Measurements from ENCODE around the gene MUC21.
"Not testable (repeated sequence)": the region's sequence is repeated elsewhere in the genome, so short reads cannot be mapped to it uniquely, and the experiment has no call there.

MUC21 gene

DNA sequence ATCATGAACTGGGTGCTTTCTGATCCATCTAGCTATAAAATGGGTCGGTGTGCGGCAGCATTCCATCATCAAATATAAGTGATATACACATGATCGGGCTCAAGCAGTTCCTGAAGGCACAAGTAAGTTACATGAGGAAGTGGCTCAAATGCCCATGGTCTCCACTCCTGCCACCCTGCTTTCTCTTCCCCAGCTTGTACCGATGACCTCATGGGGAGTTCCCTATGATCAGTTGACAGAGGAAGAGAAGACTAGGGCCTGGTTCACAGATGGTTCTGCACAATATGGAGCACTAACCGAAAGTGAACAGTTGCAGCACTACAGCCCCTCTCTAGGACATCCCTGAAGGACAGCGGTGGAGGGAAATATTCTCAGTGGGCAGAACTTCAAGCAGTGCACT lies 14.3 kb upstream of the MUC21 start:
- DNase-seq (ENCODE audit: low read depth): not testable (repeated sequence)

DNA sequence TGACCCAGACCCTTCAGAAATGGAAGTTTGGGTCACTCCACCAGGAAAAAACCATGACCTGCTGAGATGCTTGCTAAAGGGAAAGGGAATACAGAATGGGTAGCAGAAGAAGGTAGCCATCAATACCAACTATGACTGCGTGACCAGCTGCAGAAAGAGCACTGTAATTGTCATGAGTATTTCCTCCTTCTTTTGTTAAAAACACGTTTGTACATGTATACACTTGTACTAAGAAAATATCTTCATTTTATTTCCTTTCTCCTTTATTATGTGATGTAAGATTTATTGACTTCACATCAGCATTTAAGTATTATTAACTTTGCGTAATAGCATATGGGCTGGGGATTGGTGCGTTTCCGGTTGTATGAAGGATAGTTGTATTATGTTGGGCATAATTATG lies 12.6 kb upstream of the MUC21 start:
- no peak for DNase-seq (ENCODE audit: low read depth)

DNA sequence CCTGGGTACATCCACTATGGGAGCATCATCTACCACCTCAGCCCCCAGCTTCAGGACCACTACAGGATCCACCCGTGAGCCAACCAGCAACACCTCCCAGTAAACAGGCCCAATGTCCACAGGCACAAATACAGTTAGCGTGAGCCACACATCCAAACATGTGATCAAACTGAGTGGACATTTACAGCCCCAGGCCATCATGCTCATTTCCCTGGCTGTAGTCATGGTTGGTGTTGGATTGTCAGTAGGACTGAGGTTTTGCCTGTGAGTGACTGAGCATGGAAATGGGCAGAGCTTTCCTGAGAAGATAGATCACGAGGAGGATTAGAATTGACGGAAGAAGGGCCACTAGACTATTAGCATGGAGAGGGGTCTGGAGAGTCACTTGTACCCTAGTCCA lies 10.7 kb upstream of the MUC21 start:
- no peak for DNase-seq (ENCODE audit: low read depth)

DNA sequence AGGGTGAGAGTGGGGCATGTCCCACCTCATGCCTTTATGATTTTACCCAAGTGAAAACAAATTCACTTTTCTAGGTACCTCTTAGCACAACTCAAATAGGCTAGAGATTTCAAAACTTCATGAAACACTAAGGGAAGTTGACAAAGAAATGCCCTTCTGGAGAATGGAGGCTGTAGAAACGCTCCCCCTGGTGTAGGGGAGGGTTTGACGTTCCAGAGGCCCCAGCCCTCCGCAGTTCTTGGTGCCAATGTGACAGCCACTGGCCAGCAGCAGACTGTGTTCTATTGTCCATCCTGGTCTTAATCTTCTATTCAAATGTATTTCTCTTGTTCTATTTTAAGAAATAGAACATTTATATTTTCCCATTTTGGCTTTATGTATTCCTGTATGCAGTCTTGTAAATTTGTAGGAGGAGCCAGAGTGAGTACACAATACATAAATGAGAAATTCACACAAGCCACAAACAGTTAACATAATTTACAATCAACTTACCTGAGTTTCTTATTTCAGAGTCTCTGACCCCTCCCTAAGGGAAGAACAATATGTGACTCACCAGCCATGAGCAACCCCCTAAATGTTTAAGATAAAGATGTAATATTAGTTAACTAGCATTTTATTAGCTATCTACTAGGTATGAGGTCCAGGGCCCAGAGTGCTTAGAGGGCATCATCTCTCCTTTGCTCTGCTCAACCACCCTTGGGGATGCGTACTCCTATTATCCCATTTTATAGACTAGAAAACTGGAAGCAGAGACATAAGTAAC lies 8.8 kb upstream of the MUC21 start:
- DNase-seq (ENCODE audit: low read depth): no peak

DNA sequence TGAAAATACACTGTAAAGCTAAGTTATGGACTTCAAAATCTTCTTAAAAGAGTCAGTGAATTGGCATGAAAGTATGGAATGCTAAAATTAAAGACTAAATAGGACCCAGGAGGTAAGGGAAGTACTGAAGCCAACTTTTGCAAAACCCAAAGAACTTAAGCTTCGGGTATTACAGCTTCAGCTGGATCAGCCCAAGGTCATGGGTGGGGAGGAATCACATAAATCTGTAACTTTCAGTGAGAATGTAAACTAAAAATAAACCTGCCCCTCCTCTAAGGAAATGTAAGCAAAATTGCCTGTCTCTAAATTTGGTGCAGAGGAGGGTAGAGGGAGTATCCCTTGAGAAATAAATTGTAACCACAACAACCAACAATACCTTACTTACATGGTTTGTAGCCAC lies 4.4 kb upstream of the MUC21 start:
- DNase-seq (ENCODE audit: low read depth): no peak

DNA sequence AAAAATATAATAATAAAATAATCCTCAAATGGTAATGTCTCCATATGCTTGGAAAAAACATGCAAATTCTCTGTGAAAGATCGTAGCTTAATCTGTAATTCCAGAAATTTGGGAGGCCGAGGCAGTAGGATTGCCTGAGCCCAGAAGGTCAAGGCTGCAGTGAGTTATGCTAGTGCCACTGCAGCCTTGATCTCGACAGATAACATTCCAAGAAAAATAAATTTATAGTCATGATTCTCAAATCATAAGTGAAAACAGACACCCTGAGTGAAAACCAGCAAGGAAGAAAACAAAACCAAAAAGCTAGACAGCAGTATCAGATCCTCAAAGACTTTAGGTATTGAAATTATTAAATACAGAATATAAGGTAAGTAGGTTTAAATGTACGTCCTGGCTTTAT lies 3.8 kb upstream of the MUC21 start:
- DNase-seq (ENCODE audit: low read depth): no peak

DNA sequence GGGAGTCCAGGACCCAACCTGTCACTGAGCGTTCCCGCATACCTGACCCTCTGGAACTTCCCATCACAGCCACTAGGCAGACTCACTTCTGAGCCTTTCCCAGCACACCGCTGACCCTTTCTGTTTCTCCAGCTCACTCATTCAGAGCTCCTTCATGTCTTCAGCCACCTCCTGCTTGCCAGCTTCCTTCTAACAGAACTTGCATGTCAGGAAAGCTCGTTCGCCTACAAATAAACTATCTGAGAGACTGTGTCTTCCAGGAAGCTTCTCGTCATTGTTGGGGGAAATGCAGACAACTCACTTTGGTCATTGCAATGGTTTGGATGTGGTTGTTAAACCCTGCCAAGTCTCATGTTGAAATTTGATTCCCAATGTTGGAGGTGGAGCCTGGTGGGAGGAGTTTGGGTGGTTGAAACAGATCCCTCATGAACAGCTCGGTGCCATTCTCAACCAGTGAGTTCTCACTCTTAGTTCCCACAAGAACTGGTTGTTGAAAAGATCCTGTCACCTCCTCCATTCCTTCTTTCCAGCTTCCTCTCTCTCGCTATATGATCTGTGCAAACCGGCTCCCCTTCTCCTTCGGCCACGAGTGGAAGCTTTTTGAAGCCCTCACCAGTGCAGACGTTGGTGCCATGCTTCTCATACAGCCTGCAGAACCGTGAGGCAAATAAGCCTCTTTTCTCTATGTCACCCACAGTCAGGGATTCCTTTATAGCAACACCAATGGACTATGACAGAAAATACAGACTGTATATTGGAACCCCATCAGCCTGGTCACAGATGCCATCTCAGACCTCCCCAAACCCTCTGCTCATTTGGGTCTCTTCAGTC lies 1.4 kb upstream of the MUC21 start:
- no peak for DNase-seq (ENCODE audit: low read depth)

DNA sequence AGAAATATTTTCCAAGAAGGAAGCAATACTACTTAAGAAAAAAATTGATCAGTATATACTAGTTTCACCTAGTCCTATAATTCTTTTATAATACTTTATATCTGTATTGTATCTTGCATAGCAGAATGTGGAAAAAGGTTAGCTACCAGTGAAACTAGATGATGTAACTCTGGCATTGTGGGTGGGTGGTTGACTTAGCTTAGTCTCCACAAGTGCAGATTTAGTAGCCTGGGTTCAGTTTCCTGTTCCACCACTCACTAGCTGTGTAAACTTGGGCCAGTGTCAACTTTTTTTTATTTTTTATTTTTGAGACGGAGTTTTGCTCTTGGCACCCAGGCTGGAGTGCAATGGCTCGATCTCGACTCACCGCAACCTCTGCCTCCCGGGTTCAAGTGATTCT lies 2.0 kb downstream of the MUC21 start:
- no peak for DNase-seq (ENCODE audit: low read depth)

DNA sequence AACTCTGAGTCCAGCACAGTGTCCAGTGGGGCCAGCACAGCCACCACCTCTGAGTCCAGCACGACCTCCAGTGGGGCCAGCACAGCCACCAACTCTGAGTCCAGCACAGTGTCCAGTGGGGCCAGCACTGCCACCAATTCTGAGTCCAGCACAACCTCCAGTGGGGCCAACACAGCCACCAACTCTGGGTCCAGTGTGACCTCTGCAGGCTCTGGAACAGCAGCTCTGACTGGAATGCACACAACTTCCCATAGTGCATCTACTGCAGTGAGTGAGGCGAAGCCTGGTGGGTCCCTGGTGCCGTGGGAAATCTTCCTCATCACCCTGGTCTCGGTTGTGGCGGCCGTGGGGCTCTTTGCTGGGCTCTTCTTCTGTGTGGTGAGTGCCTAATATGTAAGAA lies 3.8 kb downstream of the MUC21 start:
- DNase-seq (ENCODE audit: low read depth): no peak

DNA sequence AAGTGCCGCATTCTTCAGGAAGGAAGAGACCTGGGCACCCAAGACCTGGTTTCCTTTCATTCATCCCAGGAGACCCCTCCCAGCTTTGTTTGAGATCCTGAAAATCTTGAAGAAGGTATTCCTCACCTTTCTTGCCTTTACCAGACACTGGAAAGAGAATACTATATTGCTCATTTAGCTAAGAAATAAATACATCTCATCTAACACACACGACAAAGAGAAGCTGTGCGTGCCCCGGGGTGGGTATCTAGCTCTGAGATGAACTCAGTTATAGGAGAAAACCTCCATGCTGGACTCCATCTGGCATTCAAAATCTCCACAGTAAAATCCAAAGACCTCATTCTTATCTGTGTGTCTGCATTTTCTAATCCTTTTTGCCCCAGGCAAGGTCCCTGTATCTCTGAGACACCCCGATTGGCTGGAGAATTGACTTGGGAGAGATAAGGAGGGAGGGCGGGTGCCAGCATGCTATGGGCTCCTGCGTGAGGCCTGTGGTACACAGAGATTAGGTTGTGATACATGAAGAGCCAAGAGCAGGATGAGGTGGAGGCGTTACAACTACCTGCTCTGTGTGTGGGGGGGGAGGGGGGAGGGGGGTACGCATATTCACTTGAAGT lies 4.8 kb downstream of the MUC21 start:
- no peak for DNase-seq (ENCODE audit: low read depth)

DNA sequence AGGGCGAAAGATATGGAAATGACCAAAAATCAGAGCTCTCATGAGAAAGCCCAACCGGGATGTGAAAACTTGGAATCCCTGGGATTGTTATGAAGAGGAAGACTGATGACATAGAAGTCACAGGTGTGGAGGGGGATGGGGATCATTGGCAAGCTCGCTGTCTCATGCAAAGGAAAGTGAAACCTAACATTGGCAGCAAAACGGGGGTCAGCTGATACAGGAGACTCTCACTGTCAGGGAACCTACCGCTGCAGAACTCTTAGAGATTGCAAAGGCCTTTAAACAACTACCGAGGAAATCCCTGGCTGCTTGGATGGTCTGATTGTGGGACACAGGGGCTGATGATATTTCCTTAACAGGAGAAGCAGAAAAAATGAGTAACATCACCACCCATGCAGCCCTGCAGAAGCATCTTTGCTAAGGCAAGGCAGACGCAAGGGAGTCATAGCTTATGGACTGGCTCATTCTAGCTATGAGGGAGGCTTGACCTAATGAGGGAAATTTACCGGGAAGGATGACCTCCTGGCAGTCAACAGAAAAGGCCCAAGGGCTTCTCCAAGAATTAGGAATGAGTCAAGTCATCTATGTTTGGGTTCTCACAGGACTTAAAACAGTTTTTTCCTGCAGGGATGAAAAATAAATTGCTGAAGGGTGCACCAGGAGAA lies 7.0 kb downstream of the MUC21 start:
- DNase-seq (ENCODE audit: low read depth): no peak

DNA sequence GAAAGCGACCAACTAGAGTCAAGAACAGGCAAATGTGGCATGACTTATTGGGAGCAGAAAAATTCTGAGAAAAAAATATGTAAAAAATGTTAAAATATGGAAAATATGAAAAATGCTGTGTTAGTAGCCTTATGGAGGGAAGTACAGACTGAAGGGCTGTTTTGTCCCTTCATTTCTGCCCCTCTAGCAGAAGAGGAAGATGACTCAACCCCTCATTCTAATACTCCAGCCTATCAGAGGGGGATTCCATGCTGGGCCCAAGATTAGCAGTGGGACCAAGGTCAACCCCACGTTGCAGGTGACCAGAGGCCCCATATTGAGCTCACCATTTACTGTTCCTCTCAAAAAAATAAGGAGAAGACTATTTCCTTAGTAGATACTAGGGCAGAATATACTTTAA lies 8.4 kb downstream of the MUC21 start:
- no peak for DNase-seq (ENCODE audit: low read depth)

DNA sequence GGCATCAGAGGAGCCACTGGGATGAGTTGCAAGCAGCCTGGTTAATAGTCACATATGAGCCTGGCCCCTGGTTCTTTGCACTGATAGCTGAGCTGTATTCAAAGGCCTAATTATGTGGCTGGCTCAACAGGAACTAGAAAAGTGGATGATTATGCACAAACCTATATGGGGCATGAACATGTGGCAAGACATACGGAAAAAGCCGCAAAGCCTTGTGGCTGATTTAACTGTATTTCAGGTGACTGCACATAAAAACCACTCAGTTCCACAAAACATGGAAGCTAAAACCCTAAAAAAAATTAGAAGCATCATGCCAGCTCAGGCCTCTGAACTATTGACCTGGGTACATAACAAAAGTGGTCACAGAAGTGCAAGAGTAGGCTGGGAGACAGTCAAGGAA lies 13.8 kb downstream of the MUC21 start:
- DNase-seq (ENCODE audit: low read depth): no peak

DNA sequence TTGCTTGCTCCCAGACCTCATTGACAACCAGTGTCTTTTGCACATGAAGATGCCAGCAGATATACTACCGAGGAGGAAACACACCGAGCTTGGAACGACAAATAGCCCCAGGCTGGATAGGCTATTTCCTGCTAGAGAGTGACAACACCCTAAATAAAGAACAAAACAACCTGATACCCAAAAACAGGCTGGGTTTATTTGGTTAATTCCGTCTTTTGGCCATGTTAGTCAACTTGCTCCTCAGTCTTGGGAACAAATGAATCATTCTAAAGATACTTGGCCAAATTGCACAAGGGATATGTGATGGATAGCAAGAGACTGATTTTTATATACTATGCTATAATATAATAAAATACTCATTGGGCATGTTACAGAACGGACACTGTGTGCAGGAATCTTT lies 15.3 kb downstream of the MUC21 start:
- DNase-seq (ENCODE audit: low read depth): no peak

DNA sequence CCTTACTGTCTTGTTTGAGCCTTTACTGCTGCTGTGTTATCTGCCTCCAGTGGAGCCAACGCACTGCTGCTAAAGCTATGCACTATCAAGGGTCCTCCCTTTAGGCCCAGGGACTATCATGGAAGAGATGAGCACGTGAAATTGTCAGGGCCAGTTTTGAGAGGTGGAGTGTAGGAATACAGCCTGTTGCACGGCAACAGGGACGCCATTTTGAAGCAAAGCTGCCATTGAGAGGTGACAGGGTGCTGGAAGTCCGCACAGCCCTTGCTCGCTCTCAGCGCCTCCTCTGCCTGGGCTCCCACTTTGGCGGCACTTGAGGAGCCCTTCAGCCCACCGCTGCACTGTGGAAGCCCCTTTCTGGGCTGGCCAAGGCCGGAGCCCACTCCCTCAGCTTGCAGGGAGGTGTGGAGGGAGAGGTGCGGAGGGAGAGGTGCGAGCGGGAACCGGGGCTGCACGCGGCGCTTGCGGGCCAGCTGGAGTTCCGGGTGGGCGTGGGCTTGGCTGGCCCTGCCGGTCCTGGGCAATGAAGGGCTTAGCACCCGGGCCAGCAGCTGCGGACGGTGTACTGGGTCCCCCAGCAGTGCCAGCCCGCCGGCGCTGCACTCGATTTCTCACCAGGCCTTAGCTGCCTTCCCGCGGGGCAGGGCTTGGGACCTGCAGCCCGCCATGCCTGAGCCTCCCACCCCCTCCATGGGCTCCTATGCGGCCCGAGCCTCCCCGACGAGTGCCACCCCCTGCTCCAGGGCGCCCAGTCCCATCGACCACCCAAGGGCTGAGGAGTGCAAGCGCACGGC lies 16.7 kb downstream of the MUC21 start:
- DNase-seq (ENCODE audit: low read depth): not testable (repeated sequence)

DNA sequence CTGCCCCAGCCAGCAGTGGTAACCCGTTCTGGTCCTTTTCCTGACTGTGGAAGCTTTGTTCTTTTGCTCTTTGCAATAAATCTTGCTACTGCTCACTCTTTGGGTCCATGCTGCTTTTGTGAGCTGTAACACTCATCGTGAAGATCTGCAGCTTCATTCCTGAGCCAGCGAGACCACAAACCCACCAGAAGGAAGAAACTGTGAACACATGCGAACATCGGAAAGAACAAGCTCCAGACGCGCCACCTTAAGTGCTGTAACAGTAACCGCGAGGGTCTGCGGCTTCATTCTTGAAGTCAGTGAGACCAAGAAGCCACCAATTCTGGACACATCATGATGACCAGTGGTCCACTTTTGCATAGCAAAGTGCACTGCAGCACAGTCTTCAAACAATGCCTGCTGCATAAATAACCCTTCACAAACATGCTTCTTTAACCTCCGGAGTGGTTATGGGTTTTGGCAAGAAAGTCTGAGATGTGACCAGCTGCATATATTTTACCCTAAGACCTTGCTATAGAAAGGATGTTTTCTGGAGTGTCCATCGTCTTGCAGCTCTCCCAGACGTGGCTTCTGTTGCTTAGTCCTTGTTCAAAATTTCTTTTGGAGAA lies 17.9 kb downstream of the MUC21 start:
- no peak for DNase-seq (ENCODE audit: low read depth)

DNA sequence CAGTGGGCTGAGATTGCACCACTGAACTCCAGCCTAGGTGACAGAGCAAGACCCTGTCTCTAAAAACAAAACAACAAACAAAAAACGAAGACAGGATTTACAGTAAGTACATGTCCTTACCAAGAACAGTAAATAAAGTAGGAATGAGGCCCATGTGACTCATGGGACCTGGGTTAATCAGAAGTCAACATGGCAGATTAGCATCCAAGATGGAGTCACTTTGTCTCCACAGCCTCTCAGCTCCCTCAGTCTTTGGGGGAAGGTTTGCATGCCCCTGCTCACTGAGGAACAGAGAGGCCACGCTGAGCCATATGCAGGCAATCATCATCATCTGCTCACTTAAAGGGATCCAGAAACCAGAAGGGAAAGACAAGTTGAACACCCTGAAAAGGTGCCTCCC lies 19.0 kb downstream of the MUC21 start:
- no peak for DNase-seq (ENCODE audit: low read depth)

DNA sequence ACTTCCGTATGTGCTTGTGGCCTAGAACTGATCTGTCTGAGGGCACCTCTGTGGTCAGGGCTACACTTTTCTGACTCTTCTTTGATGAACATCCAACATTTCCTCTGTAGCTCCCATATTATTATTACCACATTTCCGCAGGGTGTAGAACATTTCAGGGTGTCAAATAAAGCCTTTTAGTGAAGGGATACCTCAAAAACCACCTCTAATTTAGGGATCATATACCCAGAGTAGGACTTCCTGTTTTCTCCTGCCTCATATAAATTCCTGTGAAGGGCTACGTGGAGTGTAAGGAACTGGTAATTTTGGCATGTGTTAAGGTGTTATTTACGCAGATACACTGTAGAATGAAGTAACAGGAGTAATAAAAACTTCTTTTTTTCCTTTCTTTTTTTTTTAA lies 21.3 kb downstream of the MUC21 start:
- DNase-seq (ENCODE audit: low read depth): no peak

DNA sequence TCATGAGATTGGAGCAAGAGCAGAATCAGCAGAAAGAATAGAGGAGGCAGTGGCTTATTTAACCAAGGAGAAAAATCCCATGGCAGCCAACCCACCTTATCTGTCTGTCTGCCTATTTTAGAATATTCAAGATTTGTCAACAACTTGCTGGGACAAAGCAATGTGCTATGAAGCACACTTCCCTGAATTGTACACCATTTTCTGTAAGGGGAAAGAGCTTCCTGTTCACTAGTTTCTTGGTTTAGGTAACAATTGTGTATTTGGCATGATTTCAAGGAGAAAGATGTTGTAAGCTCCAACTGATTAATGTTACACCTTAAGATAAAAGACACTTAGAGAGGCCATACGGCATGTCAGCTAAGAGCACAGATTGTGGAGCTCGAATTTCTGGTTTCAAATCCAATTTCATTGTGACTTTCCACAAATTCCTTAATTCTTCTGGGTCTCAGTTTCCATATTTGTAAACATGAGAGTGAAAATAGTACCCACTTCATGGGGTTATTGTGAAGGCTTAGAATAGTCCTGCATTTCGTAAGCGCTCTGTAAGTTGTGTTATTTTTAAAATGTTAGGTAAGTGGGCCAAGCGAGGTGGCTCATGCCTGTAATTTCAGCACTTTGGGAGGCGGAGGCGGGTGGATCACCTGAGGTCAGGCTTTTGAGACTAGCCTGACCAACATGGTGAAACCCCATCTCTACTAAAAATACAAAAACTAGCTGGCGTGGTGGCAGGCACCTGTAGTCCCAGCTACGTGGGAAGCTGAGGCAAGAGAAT lies 21.9 kb downstream of the MUC21 start:
- DNase-seq (ENCODE audit: low read depth): no peak

DNA sequence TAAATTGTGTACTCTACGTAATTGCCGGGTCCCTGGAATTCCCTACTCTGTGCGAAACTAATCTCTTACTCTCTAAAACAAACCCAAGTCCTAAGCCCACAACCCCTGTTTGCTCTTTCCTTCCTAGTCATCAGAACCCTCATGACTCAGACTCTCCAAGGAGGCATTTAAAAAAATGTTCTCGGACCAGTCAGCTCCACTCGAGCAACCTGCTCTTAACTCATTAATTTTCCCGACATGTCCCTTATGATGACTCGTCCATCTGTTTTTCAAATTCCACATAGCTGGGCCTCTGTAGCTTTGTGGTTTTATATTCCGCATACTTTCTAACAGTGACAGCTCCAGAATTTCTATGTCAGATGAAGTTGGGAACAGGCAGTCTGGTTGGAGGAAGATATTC lies 24.2 kb downstream of the MUC21 start:
- DNase-seq (ENCODE audit: low read depth): no peak

DNA sequence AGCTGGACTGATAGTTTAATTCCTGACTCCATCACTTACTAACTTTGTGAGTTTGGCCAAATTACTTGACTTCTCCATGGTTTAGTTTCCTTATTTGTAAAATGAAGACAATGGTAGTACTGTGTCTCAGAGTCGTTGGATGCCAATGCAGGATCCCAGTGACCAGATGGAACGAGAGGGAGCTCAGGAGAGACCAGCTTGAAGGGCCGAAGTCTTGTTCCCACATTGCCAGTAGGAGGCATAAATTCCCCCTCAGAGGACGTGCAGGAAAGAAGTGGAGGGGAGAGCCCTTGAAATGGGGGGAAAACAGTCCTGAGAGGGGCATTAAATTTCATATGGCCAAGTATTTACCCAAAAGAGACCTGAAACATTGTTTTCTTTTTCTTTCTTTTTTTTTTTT lies 24.6 kb downstream of the MUC21 start:
- no peak for DNase-seq (ENCODE audit: low read depth)

Measured in activated T-cell treated with anti-CD3 and anti-CD28 coated beads for 24 hours (primary cell).